Astrocyte (in vitro differentiated cells and primary cell): ENCODE data around the gene CDKAL1. TPM values are rescaled to one million over a fixed set of nuclear protein-coding genes. Genes with fewer than 3 reads are reported as not detected.

ENCODE experiments used
- DNase-seq: peaks from one replicate; pipeline ENCODE4 v3.0.0-alpha.2; 2010; ENCODE audit warnings: low read depth
- FAIRE-seq: peaks from 2 replicates; lab custom pipeline; 2011; peaks lifted over from hg19 to GRCh38; lab: Jason Lieb, UNC
- H2AFZ ChIP-seq: 2 replicates; pipeline ENCODE4 v1.6.0; 2012; ENCODE audit warnings: low read depth, low read length, inconsistent platforms
- H3K27ac ChIP-seq: 2 replicates; pipeline ENCODE4 v1.5.1; 2011; ENCODE audit warnings: low read depth, low read length, inconsistent platforms
- H3K27me3 ChIP-seq: 2 replicates; pipeline ENCODE4 v1.6.0; 2011; ENCODE audit warnings: low read length, inconsistent platforms; ENCODE audit not compliant: insufficient read depth
- H3K36me3 ChIP-seq: 2 replicates; pipeline ENCODE4 v1.5.1; 2011; ENCODE audit warnings: low read length, inconsistent platforms; ENCODE audit not compliant: insufficient read depth
- H3K4me1 ChIP-seq: 2 replicates; pipeline ENCODE4 v1.5.1; 2011; ENCODE audit warnings: low read length, inconsistent platforms; ENCODE audit not compliant: insufficient read depth
- H3K4me2 ChIP-seq: 2 replicates; pipeline ENCODE4 v1.6.0; 2012; ENCODE audit warnings: low read length, inconsistent platforms
- H3K4me3 ChIP-seq: 2 replicates; pipeline ENCODE4 v1.5.1; 2011; ENCODE audit warnings: low read depth, mild to moderate bottlenecking, low read length, inconsistent platforms; ENCODE audit not compliant: insufficient read depth
- H3K79me2 ChIP-seq: 2 replicates; pipeline ENCODE4 v1.6.0; 2012; ENCODE audit warnings: mild to moderate bottlenecking, low read length, inconsistent platforms; ENCODE audit not compliant: insufficient read depth
- H3K9ac ChIP-seq: 2 replicates; pipeline ENCODE4 v1.6.0; 2012; ENCODE audit warnings: mild to moderate bottlenecking, low read length, inconsistent platforms
- H3K9me3 ChIP-seq: 2 replicates; pipeline ENCODE4 v1.5.1; 2012; ENCODE audit warnings: low read depth, mild to moderate bottlenecking, low read length, inconsistent platforms; ENCODE audit not compliant: insufficient read depth
- H4K20me1 ChIP-seq: 2 replicates; pipeline ENCODE4 v1.6.0; 2012; ENCODE audit warnings: low read length, inconsistent platforms; ENCODE audit not compliant: insufficient read depth
- H3K27ac Mint-ChIP-seq: one replicate; pipeline ENCODE4 v1.8.0; 2021; ENCODE audit warnings: mild to moderate bottlenecking, mixed read lengths; ENCODE audit not compliant: unreplicated experiment
- H3K27me3 Mint-ChIP-seq: one replicate; pipeline ENCODE4 v1.8.0; 2021; ENCODE audit warnings: low read depth, mixed read lengths; ENCODE audit not compliant: unreplicated experiment
- H3K36me3 Mint-ChIP-seq: one replicate; pipeline ENCODE4 v1.8.0; 2021; ENCODE audit warnings: low read depth, mixed read lengths; ENCODE audit not compliant: unreplicated experiment
- H3K4me1 Mint-ChIP-seq: one replicate; pipeline ENCODE4 v1.8.0; 2021; ENCODE audit warnings: low read depth, mixed read lengths; ENCODE audit not compliant: unreplicated experiment
- H3K4me3 Mint-ChIP-seq: one replicate; pipeline ENCODE4 v1.8.0; 2021; ENCODE audit warnings: mild to moderate bottlenecking, moderate library complexity, mixed read lengths; ENCODE audit not compliant: unreplicated experiment
- H3K9me3 Mint-ChIP-seq: one replicate; pipeline ENCODE4 v1.8.0; 2021; ENCODE audit warnings: mild to moderate bottlenecking, mixed read lengths; ENCODE audit not compliant: unreplicated experiment
- CTCF ChIP-seq: IDR thresholded peaks from 2 replicates; pipeline ENCODE4 v1.5.1; 2011; ENCODE audit warnings: low read depth, mild to moderate bottlenecking, inconsistent platforms, low read length, moderate library complexity; ENCODE audit not compliant: insufficient read depth
- EZH2 ChIP-seq: IDR thresholded peaks from 2 replicates; pipeline ENCODE4 v1.6.1; 2012; ENCODE audit warnings: mild to moderate bottlenecking, low read length, inconsistent platforms; ENCODE audit not compliant: insufficient read depth
- total RNA-seq: library from RNA; stranded (reverse); gene quantifications from 2 replicates; pipeline ENCODE4 v1.2.1, GENCODE V29; 2021

The CDKAL1 gene
- total RNA-seq, 1 donor from 2014 or later: 13.7 TPM

DNA sequence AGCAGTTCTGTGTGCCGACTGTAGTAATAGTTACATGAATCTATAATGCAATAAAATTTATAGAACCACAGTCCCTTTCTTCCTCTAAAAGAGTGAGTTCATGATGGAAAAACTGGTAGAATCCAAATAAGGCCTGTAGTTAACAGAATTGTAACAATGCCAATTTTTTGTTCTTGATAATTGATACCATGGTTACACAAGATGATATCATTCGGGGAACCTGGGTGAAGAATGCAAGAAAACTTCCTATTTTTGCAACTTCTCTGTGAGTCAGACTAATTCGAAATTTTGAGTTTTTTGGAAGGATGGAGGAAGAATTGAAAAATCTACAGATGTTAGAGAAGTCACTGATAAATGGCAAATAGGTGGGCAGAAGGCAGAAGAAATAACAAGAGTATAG is 381.8 kb downstream of the CDKAL1 start:
- FAIRE-seq: no peak
- peaks cover 2% of the 10 kb centered on the region for H3K4me1 Mint-ChIP-seq
- H3K27ac ChIP-seq: no peak overlapping the region
- H3K36me3 ChIP-seq: no peaks in the 10 kb centered on the region
- peaks cover 5% of the 10 kb centered on the region for H3K9me3 ChIP-seq
- H2AFZ ChIP-seq: no peak overlapping the region
- no peak overlapping the region for H3K4me3 ChIP-seq
- DNase-seq: peak; percentile 31
- H3K4me3 Mint-ChIP-seq: no peak overlapping the region
- no peaks in the 10 kb centered on the region for H3K79me2 ChIP-seq
- H3K27me3 ChIP-seq: no peaks in the 10 kb centered on the region
- no peak overlapping the region for H3K9ac ChIP-seq
- TF ChIP-seq CTCF (no peak), EZH2 (no peak)
- H3K36me3 Mint-ChIP-seq: peaks cover 3% of the 10 kb centered on the region
- no peaks in the 10 kb centered on the region for H3K27me3 Mint-ChIP-seq
- peaks cover 6% of the 10 kb centered on the region for H3K9me3 Mint-ChIP-seq
- H4K20me1 ChIP-seq: no peaks in the 10 kb centered on the region
- H3K4me2 ChIP-seq: no peak overlapping the region
- no peak overlapping the region for H3K27ac Mint-ChIP-seq
- H3K4me1 ChIP-seq: peaks cover 4% of the 10 kb centered on the region

DNA sequence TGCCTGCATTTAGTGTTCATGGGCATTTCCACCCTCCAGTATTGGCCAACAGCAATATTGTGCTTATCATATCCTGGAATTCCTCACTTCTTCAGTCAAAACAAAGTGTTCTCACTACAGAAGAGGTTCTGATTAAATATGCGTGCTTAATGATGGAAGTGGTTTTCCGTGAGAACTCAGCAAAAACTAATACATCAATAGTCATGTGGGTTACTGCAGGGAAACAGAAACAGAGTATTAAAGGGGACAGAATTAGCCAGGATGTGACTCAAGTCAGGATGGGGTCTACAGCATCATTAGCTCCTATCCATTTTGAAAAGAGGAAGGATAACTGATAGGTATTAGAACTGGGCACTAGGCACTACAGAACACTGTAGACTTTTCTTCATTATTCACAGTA is 384.6 kb downstream of the CDKAL1 start:
- DNase-seq: peak; percentile 49

More for the DNA sequence above, 384.6 kb downstream of the CDKAL1 start:
- no peak for FAIRE-seq
- Histone ChIP-seq H3K27ac (no peak overlapping the region), H3K27me3 (no peaks in the 10 kb centered on the region), H3K36me3 (no peaks in the 10 kb centered on the region), H3K9me3 (no peaks in the 10 kb centered on the region), H3K9ac (no peak overlapping the region), H3K79me2 (no peaks in the 10 kb centered on the region), H3K4me3 (no peak overlapping the region), H3K4me2 (no peak overlapping the region), H2AFZ (no peak overlapping the region), H3K4me1 (peaks cover 7% of the 10 kb centered on the region), H4K20me1 (no peaks in the 10 kb centered on the region)
- TF ChIP-seq CTCF (no peak), EZH2 (no peak)
- H3K36me3 Mint-ChIP-seq: peaks cover 5% of the 10 kb centered on the region
- no peaks in the 10 kb centered on the region for H3K27me3 Mint-ChIP-seq
- peaks cover 2% of the 10 kb centered on the region for H3K4me1 Mint-ChIP-seq
- no peak overlapping the region for H3K4me3 Mint-ChIP-seq
- no peak overlapping the region for H3K27ac Mint-ChIP-seq
- H3K9me3 Mint-ChIP-seq: peaks cover 6% of the 10 kb centered on the region
